22Rv1 (cell line): Measurements from ENCODE around the gene TRIM2.

Experiments
- H3K27ac ChIP-seq: fragments of 450-650 bp; 2 replicates; pipeline ENCODE4 v1.5.1; 2017
- CTCF ChIP-seq: fragments of 450-650 bp; IDR thresholded peaks from 2 replicates; pipeline ENCODE4 v1.5.1; 2017; ENCODE audit warnings: mild to moderate bottlenecking
- ZFX ChIP-seq: fragments of 450-650 bp; IDR thresholded peaks from 2 replicates; pipeline ENCODE4 v1.6.1; 2017; ENCODE audit warnings: antibody characterized with exemption, borderline replicate concordance

The TRIM2 gene

GRCh38 chr4:153249199-153250041 lies 45.2 kb downstream of the TRIM2 start:
- peak overlapping the region; percentile 47 for H3K27ac ChIP-seq
- TF ChIP-seq ZFX (no peak), CTCF (no peak)

DNA sequence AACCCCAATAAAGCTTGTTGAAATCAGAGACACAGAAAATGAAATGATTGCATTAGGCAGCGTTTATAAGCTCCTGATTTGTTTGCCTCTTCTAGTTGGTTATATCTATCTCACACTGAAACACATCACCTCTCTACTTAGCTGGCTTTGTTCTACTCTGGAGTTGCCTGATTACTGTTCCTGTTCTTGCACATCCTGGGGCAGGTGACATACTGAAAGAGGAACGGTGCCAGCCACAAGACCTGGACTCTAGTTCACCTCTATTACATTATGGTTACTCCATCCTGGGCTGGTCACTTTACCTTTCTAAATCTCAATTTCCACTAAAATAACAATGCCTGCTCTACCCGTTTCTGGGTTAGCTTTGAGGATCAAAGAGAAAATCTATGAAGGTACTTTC lies 47.9 kb downstream of the TRIM2 start:
- H3K27ac ChIP-seq = no peak overlapping the region
- TF ChIP-seq ZFX = no peak

GRCh38 chr4:153255233-153255632 lies 51.0 kb downstream of the TRIM2 start:
- TF ChIP-seq CTCF (no peak), ZFX (no peak)

DNA sequence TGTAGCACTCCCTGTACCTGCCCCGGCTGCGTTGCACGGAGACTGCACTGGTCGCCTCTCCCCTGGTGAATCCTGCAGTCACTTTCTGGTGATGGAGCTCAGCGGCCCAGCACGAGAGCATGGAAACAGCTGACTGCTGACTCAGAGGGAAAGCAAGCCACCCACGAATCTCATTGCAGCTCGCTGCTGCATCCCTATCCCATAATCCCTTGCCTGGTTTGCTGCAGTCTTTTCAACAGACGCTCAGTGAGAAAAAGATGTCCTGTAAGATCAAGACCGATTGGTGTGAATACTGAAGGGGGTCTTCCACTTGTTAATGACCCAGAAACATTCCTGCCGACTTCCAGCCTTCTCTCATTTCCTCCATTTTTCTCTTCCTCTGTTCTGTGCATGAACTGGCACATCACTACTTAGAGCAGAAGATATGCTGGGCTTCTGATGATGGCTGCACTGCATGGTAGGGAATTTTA lies 52.9 kb downstream of the TRIM2 start:
- no peak for TF ChIP-seq ZFX
- no peak for TF ChIP-seq CTCF
- no peak overlapping the region for H3K27ac ChIP-seq

More at GRCh38 chr4:153255233-153255632, 51.0 kb downstream of the TRIM2 start:
- no peak overlapping the region for H3K27ac ChIP-seq

DNA sequence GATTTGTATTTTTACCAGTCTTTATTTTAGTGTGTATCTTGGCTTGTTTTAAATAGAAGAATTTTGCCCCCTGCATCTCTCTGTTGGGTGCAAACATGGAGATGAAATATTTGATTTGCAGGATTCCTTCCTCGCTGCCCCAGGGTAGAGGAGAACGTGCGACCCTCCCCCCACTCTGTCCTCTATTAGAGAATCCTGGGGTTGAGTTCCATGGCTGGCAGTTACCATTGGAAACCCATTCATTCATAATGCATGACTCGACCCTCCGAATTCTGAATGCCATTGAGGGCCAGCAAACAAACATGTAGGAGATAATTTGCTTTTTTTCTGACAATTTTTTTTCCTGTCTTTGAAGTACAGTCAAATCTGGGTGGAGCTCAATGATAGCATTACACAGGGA lies 53.7 kb downstream of the TRIM2 start:
- TF ChIP-seq CTCF = no peak
- TF ChIP-seq ZFX = no peak
- no peak overlapping the region for H3K27ac ChIP-seq

DNA sequence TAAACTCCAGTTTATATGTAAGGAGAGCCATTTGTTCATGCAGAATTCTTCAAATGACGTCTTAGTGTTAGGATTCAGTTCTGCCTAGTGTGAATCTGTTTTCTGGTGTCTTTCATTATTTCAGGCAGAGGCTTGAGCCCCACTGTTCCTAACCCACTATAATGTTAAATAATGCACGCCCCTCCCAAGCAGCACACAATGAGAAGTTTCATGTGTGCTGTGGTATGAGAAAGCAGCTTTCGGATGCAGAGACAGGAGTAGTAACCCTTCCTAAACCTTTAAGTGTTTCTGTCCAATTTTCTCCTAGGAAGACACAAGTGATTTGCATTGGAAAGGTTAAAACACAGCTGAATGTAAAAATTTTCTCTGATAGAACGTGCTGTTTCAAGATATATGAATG lies 54.5 kb downstream of the TRIM2 start:
- no peak overlapping the region for H3K27ac ChIP-seq
- no peak for TF ChIP-seq CTCF
- no peak for TF ChIP-seq ZFX

GRCh38 chr4:153259661-153260060 lies 55.4 kb downstream of the TRIM2 start:
- H3K27ac ChIP-seq = no peak overlapping the region
- TF ChIP-seq ZFX = no peak

DNA sequence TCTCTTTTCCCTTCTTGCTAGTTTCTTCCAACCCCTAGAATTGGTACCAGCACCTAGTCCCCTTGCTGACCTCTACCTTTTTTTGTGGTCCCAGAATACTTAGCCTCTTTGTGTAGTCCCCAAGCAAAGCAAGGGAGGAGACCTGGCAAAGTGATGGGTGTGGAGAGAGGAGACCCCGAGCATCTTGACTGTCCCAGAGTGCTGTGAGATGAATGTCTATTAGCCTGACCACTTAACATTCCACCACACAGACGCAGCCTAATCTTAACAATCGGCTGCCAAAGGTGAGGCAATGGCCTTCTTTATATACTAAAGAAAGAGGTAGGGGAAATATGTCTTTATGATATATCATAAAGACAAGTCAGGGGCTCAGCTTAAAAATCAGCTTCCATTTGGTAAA lies 55.9 kb downstream of the TRIM2 start:
- TF ChIP-seq CTCF (no peak), ZFX (no peak)
- no peak overlapping the region for H3K27ac ChIP-seq
